Dermis microvascular lymphatic vessel endothelial cell (primary cell): ENCODE data around the gene PBXIP1. TPM values are rescaled to one million over a fixed set of nuclear protein-coding genes. Genes with fewer than 3 reads are reported as not detected.

Experiments used
- DNase-seq, 2 donors: peaks; one replicate each; pipeline versions ENCODE4 v3.0.0 to v3.0.0-alpha.2; 2010; ENCODE audit warnings: low read depth in 2 of 2
- total RNA-seq: library from RNA; depleted of rRNA; stranded (reverse); fragments of >200 nt; gene quantifications from 2 replicates; pipeline ENCODE4 v1.2.1, GENCODE V29; 2014

Gene PBXIP1
- total RNA-seq, 1 donor from 2014 or later = 83.6 TPM

DNA sequence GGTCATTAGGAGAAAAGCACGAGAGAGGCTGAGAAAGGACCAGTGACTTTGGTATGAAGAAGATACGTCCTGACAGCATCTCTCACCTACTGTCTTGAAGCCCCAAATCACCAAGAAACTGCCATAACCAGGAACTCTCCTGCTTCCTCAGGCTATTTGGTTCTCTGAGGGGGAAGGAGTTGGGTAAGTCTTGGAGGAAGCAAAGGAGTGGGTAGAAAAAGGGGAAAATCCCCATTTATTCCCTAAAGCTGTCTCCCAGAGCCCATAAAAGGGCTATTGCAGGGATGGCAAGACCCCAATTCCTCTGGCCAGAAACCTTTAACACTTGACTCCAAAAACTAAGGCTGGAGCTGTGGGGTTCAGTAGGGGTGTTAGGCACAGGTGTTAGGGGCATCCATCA is 2.1 kb upstream of the PBXIP1 start:
- DNase-seq = no peak

GRCh38 chr1:154957091-154957657 is 1.3 kb upstream of the PBXIP1 start:
- DNase-seq = no peak

- DNase-seq = no peak
Observed at GRCh38 chr1:154956544-154956941, 644 bp upstream of the PBXIP1 start.

- peak; percentile 92 to 95 for DNase-seq
Observed at GRCh38 chr1:154955039-154955717, 721 bp downstream of the PBXIP1 start.

GRCh38 chr1:154954541-154954940 is 1.4 kb downstream of the PBXIP1 start:
- no peak for DNase-seq

DNA sequence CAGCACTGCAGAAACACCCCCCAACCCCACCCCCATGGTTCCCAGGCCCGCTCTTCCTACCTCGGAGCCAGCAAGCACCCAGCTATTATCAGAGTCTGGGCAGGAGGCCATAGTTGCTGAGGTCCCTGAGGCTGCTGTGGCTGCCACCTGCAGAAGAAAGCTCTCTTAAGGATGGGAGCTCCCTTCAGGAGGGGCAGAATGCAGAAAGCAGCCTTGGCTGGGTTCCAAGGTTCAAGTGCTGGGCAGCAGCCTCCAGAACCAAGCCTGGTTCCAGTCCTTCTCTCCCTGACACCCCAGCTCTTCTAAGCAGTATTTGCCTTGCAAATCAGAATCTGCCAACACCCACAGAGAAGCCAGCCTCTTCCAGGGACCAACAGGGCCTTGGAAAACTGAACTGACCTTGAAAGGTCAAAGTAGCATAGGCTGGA is 2.3 kb downstream of the PBXIP1 start:
- DNase-seq = no peak

DNA sequence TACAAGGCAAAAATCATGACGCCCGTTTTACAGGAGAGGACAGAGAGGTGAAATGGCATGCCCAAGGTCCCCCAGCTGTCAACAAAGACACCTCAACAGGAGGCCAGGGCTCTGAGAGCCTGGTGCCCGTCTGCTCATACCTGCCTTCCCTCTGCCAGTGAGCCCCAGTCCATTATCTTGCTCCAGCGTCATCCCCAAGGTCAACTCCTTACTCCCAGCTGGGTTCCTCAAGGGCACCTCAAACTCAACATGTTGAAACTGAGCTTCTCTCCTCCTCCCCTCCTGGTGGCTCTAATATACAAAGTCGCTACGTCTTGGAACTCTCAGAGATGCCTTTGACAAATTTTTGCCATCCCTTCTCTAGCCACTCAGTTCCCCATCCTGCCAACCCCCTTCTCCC is 3.2 kb downstream of the PBXIP1 start:
- DNase-seq = no peak

DNA sequence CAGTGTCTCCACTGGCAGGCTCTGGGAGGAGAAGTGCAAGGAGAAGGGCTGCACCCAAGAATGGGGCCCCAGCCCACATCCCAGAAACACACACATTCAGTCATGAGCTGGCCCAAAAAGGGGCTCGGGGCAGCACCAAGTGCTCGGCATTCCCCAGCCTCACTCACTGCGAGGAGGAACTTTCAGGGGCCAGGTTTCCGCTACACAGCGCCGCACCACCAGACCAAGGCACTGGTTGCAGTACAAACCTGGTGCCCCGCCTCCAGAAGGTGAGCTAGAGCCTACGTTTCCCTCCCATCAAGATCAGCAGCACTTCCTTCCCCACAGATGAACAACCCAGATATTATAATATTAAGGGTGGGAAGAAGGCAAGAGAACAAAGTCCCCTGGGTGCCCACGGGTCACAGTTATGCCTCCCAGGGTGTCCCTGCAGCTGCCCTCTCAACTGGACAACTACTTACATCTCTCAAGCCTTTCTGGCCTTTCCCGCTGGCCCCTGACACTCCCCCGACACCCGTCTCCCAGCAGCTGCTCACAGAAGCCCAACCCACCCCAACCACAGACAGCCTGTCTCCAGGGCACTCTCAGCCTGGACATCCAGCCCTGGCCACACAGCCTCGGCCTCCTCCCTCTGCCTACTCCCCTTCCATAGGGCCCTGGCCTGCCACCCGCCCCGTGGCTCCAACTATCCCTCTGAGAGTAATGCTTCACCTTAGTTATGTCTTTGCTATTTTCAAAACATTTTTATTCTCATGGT is 3.8 kb downstream of the PBXIP1 start:
- DNase-seq = no peak

DNA sequence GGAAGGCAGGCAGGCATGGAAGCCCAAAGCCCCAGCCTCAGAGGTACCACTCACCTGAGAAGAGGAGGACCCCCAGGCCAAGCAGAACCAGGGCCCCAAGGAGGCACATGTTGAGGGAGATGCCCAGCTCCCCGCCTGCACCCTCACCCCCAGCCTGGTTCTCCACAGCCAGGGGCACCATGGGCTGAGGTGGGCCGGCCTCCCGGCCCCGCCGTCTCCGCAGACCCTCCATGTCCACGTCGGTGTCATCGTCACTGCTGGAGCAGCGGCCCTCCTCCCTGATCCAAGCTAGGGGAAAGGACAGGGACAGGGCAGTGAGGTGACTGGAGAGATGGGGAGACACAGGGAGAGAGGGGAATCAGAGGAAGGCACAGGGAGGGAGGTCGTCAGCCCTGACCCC is 7.8 kb downstream of the PBXIP1 start:
- no peak for DNase-seq

GRCh38 chr1:154945962-154946850 is 9.7 kb downstream of the PBXIP1 start:
- DNase-seq = no peak

GRCh38 chr1:154945160-154945961 is 10.5 kb downstream of the PBXIP1 start:
- no peak for DNase-seq

- DNase-seq = no peak
Observed at GRCh38 chr1:154944401-154945159, 11.3 kb downstream of the PBXIP1 start.

DNA sequence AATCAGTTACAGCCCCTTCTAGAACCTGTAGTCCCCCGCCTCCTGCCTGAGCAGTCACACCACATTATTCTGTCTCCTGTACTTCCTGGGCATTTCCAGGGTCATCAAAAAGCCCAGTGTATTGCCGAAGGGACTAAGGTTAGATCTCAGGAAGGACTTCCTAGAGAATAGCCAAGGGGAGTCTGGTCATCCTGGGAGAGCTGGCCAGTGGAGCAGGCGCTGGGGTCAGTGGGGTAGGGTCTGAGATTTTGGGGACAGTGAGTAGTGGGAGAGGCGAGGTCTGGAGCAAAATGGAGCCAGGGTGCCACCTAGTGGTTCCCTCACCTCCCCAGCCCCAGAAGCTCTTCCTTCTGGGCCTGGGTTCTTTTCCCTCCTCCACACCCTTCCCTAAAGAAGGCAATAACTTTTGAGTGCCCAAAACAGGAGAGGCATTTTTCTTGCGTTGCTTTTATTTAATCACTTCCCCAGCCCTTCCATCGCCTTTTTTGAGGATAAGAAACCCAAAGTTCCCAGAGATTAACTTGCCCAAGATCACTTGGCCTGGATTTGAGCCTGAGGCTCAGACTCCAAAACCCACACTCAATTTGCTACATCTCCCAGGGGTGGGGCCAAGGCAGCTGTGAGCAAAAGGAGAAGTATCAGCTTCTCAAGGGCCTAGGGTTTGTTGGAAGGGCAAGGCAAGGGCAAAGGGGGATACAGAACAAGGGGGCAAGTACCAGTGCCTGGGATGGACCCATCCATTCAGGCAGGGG is 12.1 kb downstream of the PBXIP1 start:
- peak in 1 of 2 donors; percentile 51 for DNase-seq

DNA sequence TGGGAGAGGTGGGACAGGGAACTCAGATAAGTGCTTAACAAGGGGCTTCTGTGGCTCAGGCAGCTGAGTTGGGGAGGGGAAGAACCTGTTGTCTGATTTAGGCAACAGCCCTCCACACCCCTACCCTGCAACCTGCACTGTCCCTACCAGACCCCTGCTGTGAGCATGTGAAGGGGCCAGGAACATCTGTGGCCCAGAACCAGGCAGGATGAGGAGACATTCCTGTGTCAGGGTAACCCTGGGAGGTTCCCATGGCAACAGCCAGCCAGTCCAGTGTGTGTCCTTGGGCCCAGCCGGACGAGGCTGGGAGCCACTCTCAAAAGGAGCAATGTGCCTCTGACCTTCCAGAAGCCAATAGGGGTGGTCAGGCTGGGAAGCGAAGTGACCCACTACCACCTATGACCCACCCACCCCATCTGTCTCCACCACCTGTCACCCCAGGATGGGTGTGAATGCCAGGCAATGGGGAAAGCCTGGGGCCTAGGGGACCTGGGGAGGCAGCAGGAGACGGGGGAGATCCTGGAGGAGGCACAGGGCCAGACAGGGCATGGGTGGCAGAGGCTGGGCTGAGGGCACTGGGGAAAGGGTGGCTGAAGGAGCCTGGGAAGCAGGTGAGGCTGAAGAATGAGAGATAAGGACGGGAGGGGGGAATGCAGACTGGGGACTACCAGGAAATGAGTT is 14.4 kb downstream of the PBXIP1 start:
- DNase-seq = no peak

DNA sequence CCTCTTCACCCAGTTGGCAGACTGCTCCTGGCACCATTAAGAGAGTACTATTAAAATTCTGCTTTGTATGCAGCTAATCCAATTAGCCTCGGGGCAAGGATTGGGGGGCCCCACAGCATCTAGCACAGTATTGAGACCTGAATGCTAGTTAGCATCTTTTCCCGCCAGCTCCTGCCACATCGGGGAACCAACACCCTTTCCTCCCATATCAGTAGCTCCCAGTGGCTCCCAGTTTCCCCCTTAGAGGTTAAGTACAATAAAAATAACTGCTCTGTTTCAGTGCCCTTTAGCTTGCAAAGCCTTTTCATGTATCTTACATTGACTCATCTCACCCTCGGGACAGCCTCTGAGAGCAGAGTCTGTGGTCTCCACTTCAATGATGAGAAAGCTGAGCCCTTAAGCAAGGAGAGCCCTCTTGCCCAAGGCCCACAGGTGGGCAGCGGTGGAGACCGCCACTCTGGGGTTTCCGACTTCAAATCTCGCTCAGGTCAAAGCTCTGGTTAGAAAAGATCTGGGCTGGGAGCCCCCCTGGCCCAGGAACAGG is 15.2 kb downstream of the PBXIP1 start:
- DNase-seq = no peak

- DNase-seq = no peak
Observed at GRCh38 chr1:154940213-154940560, 15.7 kb downstream of the PBXIP1 start.

DNA sequence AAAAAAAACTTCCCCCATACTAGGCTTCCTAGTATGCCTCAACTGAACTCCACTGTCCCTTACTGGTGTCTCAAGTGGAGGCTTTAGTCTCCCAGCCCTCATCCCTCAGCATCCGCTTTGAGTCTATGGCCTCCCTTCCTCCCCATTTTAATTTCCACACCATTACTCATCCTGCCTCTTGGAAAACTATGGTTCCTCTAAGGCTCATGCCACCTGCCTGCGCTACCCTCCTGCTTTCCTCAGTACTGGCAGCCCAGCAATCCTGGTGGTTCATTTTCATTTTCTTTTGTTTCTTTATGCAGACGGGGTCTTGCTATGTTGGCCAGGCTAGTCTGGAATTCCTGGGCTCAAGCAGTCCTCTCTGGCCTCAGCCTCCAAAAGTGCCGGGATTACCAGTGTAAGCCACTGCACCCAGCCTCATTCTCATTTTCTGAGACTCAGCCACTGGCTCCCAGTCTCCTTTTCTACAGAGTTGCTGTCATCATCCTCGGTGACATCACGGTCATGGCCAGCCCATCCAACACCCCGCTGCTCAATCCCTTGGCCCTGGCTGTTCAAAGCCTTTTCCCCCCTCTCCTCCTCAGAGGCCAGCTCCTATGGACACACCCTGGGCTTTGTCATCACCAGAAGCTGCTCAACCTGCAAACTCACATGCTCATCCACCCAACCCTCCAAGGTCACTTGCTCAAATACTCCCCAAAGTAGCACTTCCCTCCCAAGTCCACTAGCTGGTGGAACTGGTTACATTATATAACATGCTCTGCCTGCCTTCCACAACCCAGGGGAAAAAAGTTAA is 17.1 kb downstream of the PBXIP1 start:
- DNase-seq = no peak

DNA sequence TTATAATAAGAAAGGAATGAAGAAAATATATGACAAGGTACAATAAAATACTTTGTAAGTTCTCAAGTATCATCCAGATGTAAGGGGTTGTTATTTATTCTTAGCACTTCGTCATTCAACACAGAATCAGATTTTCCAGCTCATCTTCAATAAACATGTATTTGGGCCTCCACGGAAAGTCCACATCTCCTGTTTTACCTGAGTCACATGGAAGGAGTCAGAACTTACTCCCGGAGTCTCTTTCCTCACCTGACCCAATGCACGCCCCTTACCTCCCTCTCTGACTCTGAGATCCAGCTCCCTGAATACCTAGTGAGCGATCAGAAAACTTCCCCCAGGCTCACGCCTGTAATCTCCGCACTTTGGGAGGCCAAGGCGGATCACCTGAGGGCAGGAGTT is 17.9 kb downstream of the PBXIP1 start:
- no peak for DNase-seq
